K562 (cell line): ENCODE results near the gene RDH8. TPM values are rescaled to one million over a fixed set of nuclear protein-coding genes. Genes with fewer than 3 reads are reported as not detected.

Experiments
- ARID2 ChIP-seq: fragments of 450-650 bp; IDR thresholded peaks from 2 replicates; pipeline ENCODE4 v1.6.1; 2017; ENCODE audit warnings: antibody characterized with exemption, mild to moderate bottlenecking
- ZFP36 ChIP-seq: fragments of 150-350 bp; IDR thresholded peaks from 2 replicates; pipeline ENCODE4 v1.6.1; 2018; ENCODE audit warnings: low read length, low read depth; ENCODE audit not compliant: partially characterized antibody
- ZNF384 ChIP-seq: IDR thresholded peaks from 2 replicates; pipeline ENCODE4 v1.6.1; 2012; ENCODE audit warnings: low read depth, low read length, improper control_type of control experiment
- polyA plus RNA-seq, 8 experiments: library from polyadenylated mRNA; depleted of rRNA in 4 of 8; stranded (reverse) in 5 of 8; unstranded in 3 of 8; fragments of >200 nt; fragmentation: Nextera tagmentation in 2 of 8; fragmentation: Illumina TruSeq in 1 of 8; extraction: Ambion mirVana in 2 of 8; extraction: Trizol in 1 of 8; gene quantifications; 2 replicates each; pipeline versions ENCODE4 v1.2.1 to v1.2.3, GENCODE V29; 2011 to 2014; ENCODE audit warnings: inconsistent platforms in 1 of 8, missing spikeins in 1 of 8
- total RNA-seq, 7 experiments: library from RNA; depleted of rRNA in 6 of 7; stranded (reverse); fragments of >200 nt in 6 of 7; fragmentation: Illumina TruSeq in 2 of 7; extraction: Trizol in 2 of 7; gene quantifications; 2 replicates each; pipeline versions ENCODE4 v1.2.1 to v1.2.3, GENCODE V29; 2011 to 2021; ENCODE audit warnings: low replicate concordance in 1 of 7
- TF ChIP-seq, protein P1 (sequence below): fragments of 450-650 bp; formaldehyde crosslinking; IDR thresholded peaks from 2 replicates; pipeline ENCODE4 v1.4.0; 2020; ENCODE audit warnings: mild to moderate bottlenecking, moderate library complexity
- TF ChIP-seq, protein P2 (sequence below): IDR thresholded peaks from 2 replicates; pipeline ENCODE4 v1.6.1; 2016; ENCODE audit warnings: missing genetic modification characterization, missing compliant biosample characterization
- TF ChIP-seq, protein P3 (sequence below): fragments of 250-450 bp; sonication (Bioruptor Pico); IDR thresholded peaks from 2 replicates; pipeline ENCODE4 v1.4.0; 2020
- TF ChIP-seq, protein P4 (sequence below): sonication (generic); formaldehyde crosslinking; IDR thresholded peaks from 2 replicates; pipeline ENCODE4 v1.8.1; 2023; ENCODE audit warnings: mild to moderate bottlenecking, missing genetic modification reagents

RDH8 gene
- total and polyA plus RNA-seq, 9 of the 15 experiments (the other 6 are each of a cell fraction or from before 2014, with no cell fraction given), result not detected

DNA sequence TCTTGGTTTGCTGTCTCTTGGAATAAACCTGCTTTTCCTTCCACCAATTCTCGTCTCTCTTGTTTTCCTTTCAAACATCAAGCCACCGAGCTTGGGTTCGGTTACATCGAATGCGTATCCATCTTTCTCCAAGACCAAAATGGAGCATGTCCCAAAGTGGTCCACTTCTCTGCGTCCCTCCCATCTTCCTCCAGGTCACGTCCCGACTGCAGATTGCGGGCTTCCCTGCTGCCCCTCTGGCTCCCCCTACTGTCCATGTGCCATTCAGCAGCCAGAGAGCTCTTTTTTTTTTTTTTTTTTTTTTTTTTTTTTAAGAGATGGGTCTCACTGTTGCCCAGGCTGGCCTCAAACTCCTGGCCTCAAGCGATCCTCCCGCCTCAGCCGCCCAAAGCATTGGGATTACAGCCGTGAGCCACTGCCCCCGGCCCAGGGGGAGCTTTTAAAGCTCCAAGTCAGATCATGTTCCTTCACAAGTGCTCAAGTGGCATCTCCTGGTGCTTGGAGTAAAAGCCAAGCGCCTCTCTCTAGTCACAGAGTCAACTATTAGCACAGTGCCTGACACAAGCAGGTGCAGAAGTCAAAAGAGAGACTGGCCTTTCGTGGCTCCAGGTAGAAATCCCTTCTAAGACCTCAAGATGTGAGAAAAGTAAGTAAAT lies 13.0 kb upstream of the RDH8 start (continued):
- TF ChIP-seq, protein P1, sequence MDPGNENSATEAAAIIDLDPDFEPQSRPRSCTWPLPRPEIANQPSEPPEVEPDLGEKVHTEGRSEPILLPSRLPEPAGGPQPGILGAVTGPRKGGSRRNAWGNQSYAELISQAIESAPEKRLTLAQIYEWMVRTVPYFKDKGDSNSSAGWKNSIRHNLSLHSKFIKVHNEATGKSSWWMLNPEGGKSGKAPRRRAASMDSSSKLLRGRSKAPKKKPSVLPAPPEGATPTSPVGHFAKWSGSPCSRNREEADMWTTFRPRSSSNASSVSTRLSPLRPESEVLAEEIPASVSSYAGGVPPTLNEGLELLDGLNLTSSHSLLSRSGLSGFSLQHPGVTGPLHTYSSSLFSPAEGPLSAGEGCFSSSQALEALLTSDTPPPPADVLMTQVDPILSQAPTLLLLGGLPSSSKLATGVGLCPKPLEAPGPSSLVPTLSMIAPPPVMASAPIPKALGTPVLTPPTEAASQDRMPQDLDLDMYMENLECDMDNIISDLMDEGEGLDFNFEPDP (CRISPR knock-in tag), result no peak
- TF ChIP-seq, protein P2, sequence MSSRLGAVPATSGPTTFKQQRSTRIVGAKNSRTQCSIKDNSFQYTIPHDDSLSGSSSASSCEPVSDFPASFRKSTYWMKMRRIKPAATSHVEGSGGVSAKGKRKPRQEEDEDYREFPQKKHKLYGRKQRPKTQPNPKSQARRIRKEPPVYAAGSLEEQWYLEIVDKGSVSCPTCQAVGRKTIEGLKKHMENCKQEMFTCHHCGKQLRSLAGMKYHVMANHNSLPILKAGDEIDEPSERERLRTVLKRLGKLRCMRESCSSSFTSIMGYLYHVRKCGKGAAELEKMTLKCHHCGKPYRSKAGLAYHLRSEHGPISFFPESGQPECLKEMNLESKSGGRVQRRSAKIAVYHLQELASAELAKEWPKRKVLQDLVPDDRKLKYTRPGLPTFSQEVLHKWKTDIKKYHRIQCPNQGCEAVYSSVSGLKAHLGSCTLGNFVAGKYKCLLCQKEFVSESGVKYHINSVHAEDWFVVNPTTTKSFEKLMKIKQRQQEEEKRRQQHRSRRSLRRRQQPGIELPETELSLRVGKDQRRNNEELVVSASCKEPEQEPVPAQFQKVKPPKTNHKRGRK (tag), result no peak
- TF ChIP-seq ZNF384, result peak; percentile 99
- TF ChIP-seq, protein P3, sequence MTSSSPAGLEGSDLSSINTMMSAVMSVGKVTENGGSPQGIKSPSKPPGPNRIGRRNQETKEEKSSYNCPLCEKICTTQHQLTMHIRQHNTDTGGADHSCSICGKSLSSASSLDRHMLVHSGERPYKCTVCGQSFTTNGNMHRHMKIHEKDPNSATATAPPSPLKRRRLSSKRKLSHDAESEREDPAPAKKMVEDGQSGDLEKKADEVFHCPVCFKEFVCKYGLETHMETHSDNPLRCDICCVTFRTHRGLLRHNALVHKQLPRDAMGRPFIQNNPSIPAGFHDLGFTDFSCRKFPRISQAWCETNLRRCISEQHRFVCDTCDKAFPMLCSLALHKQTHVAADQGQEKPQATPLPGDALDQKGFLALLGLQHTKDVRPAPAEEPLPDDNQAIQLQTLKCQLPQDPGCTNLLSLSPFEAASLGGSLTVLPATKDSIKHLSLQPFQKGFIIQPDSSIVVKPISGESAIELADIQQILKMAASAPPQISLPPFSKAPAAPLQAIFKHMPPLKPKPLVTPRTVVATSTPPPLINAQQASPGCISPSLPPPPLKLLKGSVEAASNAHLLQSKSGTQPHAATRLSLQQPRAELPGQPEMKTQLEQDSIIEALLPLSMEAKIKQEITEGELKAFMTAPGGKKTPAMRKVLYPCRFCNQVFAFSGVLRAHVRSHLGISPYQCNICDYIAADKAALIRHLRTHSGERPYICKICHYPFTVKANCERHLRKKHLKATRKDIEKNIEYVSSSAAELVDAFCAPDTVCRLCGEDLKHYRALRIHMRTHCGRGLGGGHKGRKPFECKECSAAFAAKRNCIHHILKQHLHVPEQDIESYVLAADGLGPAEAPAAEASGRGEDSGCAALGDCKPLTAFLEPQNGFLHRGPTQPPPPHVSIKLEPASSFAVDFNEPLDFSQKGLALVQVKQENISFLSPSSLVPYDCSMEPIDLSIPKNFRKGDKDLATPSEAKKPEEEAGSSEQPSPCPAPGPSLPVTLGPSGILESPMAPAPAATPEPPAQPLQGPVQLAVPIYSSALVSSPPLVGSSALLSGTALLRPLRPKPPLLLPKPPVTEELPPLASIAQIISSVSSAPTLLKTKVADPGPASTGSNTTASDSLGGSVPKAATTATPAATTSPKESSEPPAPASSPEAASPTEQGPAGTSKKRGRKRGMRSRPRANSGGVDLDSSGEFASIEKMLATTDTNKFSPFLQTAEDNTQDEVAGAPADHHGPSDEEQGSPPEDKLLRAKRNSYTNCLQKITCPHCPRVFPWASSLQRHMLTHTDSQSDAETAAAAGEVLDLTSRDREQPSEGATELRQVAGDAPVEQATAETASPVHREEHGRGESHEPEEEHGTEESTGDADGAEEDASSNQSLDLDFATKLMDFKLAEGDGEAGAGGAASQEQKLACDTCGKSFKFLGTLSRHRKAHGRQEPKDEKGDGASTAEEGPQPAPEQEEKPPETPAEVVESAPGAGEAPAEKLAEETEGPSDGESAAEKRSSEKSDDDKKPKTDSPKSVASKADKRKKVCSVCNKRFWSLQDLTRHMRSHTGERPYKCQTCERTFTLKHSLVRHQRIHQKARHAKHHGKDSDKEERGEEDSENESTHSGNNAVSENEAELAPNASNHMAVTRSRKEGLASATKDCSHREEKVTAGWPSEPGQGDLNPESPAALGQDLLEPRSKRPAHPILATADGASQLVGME (CRISPR knock-in tag), result 0 out of 2 replicates have a peak, but pooled peaks have one; percentile 35
- TF ChIP-seq ARID2, result peak; percentile 34; the same call in 1 of the 2 replicates
- peak; percentile 28 for TF ChIP-seq ZFP36
- TF ChIP-seq, protein P4, sequence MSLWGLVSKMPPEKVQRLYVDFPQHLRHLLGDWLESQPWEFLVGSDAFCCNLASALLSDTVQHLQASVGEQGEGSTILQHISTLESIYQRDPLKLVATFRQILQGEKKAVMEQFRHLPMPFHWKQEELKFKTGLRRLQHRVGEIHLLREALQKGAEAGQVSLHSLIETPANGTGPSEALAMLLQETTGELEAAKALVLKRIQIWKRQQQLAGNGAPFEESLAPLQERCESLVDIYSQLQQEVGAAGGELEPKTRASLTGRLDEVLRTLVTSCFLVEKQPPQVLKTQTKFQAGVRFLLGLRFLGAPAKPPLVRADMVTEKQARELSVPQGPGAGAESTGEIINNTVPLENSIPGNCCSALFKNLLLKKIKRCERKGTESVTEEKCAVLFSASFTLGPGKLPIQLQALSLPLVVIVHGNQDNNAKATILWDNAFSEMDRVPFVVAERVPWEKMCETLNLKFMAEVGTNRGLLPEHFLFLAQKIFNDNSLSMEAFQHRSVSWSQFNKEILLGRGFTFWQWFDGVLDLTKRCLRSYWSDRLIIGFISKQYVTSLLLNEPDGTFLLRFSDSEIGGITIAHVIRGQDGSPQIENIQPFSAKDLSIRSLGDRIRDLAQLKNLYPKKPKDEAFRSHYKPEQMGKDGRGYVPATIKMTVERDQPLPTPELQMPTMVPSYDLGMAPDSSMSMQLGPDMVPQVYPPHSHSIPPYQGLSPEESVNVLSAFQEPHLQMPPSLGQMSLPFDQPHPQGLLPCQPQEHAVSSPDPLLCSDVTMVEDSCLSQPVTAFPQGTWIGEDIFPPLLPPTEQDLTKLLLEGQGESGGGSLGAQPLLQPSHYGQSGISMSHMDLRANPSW (CRISPR knock-in tag), result no peak
